Right forelimb (tissue), 1 donor: ENCODE measurements around the gene MAB21L3.

Source experiments
- DNase-seq: peaks from one replicate; pipeline ENCODE4 v3.0.0-alpha.2; 2018

The MAB21L3 gene

DNA sequence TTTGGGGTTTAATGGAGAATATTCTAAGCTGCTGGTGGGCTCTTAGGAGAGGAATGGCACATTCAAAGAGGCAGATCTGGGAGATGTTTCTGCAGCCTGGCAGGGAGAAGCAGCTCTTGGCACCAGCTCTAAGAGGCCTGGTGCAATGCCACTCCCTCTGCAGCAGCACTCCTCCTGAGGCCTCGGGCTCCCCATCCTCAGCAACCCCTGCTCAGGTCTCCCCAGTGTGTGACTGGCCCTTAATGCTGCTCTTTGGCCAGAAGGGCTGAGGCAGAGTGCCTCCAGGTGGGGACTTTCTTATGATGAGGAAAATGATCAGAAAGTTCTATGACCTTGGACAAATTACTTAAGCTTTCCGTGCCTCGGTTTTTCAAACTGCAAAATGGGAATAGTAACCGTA is 55.5 kb downstream of the MAB21L3 start:
- DNase-seq: no peak

GRCh38 chr1:116167625-116168276 is 56.6 kb downstream of the MAB21L3 start:
- peak; percentile 52 for DNase-seq

GRCh38 chr1:116168277-116169032 is 57.3 kb downstream of the MAB21L3 start:
- DNase-seq: peak; percentile 86

GRCh38 chr1:116169898-116170297 is 58.7 kb downstream of the MAB21L3 start:
- no peak for DNase-seq

- no peak for DNase-seq
Measured at GRCh38 chr1:116170721-116171589, 59.8 kb downstream of the MAB21L3 start.

DNA sequence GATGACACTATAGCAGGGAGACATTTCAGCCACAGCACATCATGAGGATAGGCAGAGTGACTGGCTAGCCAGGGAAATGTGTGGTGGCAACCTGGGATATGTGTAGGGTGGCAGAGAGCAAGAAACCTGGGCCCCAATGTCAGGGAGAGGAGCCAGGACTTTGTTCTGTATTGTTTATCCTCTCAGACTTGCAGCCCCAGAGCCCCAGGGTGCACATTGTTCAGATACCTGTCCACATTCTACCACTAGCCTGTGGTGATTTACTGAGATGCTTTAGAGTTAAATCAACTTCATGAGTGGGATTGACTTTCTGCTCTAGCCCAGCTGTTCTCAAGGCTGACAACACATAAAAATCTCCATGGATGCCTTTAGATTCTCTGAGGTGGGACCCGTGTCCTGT is 61.5 kb downstream of the MAB21L3 start:
- DNase-seq: no peak

- DNase-seq: no peak
Measured at GRCh38 chr1:116175611-116176010, 64.4 kb downstream of the MAB21L3 start.

- DNase-seq: no peak
Measured at GRCh38 chr1:116176306-116176789, 65.1 kb downstream of the MAB21L3 start.

- no peak for DNase-seq
Measured at GRCh38 chr1:116177861-116178260, 66.7 kb downstream of the MAB21L3 start.

GRCh38 chr1:116178837-116179236 is 67.6 kb downstream of the MAB21L3 start:
- no peak for DNase-seq

GRCh38 chr1:116179419-116179818 is 68.2 kb downstream of the MAB21L3 start:
- DNase-seq: no peak

DNA sequence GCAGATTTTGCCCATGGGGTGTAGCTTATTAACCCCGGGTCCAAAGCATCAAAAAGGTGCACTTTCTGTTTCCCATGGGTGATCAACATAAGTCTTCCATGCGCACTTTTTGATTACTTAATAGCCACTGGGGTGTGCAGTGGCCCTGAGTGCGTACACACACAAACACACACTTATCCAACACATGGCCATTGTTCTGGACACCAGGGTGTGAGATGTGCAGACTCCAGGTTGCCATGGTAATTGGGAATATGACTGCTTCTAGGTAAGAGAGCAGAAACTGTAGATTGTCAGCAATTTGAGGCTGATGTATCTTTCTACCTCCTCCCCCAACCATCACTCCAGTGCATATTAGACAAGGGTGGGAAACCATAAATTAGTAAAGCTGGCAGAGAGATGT is 68.8 kb downstream of the MAB21L3 start:
- no peak for DNase-seq

- no peak for DNase-seq
Measured at GRCh38 chr1:116182019-116182714, 71.0 kb downstream of the MAB21L3 start.
